A549 treated with GW870086 at 1 μM for 4 hours (cell line): ENCODE data around the gene HGD. TPM values are rescaled to one million over a fixed set of nuclear protein-coding genes. Genes with fewer than 3 reads are reported as not detected.

ENCODE experiments used
- total RNA-seq: library from RNA; stranded (reverse); fragments of 200-300 nt; extraction: Qiagen RNA extraction; gene quantifications from 5 replicates; pipeline ENCODE4 v1.2.3, GENCODE V29; 2022; ENCODE audit warnings: low read depth

Gene HGD
- total RNA-seq: 16.9 to 24.4 TPM (median 18.2 TPM) in 5 replicates

DNA sequence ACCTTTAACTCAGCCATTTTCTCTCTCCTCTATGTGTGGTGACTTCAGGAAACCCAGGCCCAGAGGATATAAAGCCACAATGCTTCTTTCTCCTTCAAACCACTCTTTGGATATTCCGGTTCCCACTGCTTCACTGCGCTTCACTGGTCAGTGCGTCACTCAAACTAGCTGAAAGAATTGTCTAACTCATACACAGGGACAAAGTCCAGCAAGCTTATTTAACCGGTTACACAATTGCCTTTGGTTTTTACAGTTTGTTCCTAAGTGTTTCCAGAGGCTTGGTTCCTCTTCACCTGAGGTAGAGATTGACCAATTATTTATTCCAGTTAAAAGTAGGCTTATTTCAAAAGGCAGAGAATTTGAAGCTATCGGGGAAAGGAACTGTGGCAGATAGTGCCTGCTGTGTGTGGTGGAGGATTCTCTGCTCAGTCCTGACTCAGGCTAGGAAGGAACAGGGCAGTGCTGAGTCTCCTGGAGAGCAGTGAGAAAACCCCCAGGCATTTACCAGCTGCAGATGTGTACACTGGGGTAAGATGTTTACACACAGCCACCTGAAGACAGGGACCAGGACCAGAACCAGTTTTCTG lies at the start of gene HGD:
Gene HGD (minus strand): TSS at position 145 of the 587 bp plus-strand sequence. CDS start 128 bp downstream, at position 17.

DNA sequence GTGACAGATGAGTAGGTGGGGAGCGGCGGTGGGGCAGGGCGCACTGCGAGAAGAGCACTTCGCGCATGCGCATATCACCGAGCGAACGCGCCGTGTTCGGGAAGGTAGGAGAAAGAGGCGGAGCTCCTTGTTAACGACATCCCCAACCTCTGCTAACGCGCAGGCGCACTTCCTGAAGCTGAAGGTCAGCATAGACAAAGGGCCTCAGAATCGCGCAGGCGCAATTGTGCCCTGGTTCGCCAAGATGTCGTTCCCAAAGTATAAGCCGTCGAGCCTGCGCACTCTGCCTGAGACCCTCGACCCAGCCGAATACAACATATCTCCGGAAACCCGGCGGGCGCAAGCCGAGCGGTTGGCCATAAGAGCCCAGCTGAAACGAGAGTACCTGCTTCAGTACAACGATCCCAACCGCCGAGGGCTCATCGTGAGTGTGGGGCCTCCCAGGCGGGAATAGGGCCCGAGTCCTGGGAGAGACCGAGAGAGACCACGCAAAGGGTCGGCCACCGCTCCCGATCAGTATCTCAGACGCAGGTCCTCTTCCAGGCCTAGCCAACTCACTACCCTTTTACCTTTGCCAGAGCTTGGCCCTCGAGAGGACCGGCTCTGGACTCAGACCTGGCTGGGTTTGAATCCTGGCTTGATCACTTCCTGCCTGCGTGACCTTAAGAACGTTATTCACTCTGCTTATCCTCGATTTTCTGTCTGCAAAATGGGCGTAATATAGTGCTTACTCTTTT lies 85.8 kb downstream of the HGD start, which contains the start of gene NDUFB4:
Gene NDUFB4 (plus strand): TSS at position 221 of the 737 bp plus-strand sequence. CDS start 24 bp downstream, at position 245.

Other genes starting within 250 kb of the HGD start
- gene FSTL1, start 231.2 kb downstream of the HGD start, total RNA-seq: 50.9 to 70.0 TPM (median 69.0 TPM) in 5 replicates
- gene NDUFB4, start 85.9 kb downstream of the HGD start, total RNA-seq: 206 to 298 TPM (median 215 TPM) in 5 replicates
- 10.4 to 22.2 TPM (median 16.8 TPM) in 5 replicates for gene RABL3, start 60.3 kb upstream of the HGD start, total RNA-seq
- gene GTF2E1, start 60.5 kb upstream of the HGD start, total RNA-seq: 9.7 to 17.7 TPM (median 14.0 TPM) in 5 replicates
- gene STXBP5L, start 226.0 kb upstream of the HGD start, total RNA-seq: not detected in 5 replicates